Suprapubic skin (tissue), 4 donors: ENCODE measurements around the gene FUT7. TPM values are rescaled to one million over a fixed set of nuclear protein-coding genes. Genes with fewer than 3 reads are reported as not detected.

Source experiments
- DNase-seq, 2 donors: peaks; one replicate each; pipeline ENCODE4 v3.0.0-alpha.2; 2019; ENCODE audit warnings: low spot score in 2 of 2
- H3K27ac ChIP-seq: fragments of 200-600 bp; sonication (generic); one replicate; pipeline ENCODE4 v1.5.1; 2019
- H3K27me3 ChIP-seq: fragments of 200-600 bp; sonication (generic); one replicate; pipeline ENCODE4 v1.5.1; 2019
- H3K36me3 ChIP-seq: fragments of 200-600 bp; sonication (generic); one replicate; pipeline ENCODE4 v1.5.1; 2019
- H3K4me1 ChIP-seq: fragments of 200-600 bp; sonication (generic); one replicate; pipeline ENCODE4 v1.5.1; 2019
- H3K4me3 ChIP-seq: fragments of 200-600 bp; sonication (generic); one replicate; pipeline ENCODE4 v1.5.1; 2019; ENCODE audit warnings: mild to moderate bottlenecking
- H3K9me3 ChIP-seq: fragments of 200-600 bp; sonication (generic); one replicate; pipeline ENCODE4 v1.5.1; 2019
- EP300 ChIP-seq: sonication (generic); formaldehyde crosslinking; IDR thresholded peaks from one replicate; pipeline ENCODE4 v1.6.1; 2017; ENCODE audit warnings: antibody characterized with exemption
- POLR2A ChIP-seq, 2 donors: fragments of 450-650 bp; IDR thresholded peaks; one replicate each; pipeline ENCODE4 v1.6.1; 2017; ENCODE audit warnings: antibody characterized with exemption in 2 of 2, mild to moderate bottlenecking in 2 of 2, moderate library complexity in 2 of 2
- POLR2AphosphoS5 ChIP-seq, 3 donors: sonication (generic); formaldehyde crosslinking; IDR thresholded peaks; one replicate each; pipeline ENCODE4 v1.6.1; 2017; ENCODE audit warnings: antibody characterized with exemption in 3 of 3
- WGBS: methylation state at CpG from one replicate; pipeline ENCODE4 v1.1.5; 2018; 5-methylcytosine and 5-hydroxymethylcytosine counted together
- total RNA-seq, 4 donors: library from RNA; depleted of rRNA; stranded (reverse); fragments of >200 nt; gene quantifications; one replicate each; pipeline ENCODE4 v1.1.0, GENCODE V29; 2016
- TF ChIP-seq, protein P1 (sequence below), 2 donors: fragments of 200-600 bp in 1 of 2; fragments of 450-650 bp in 1 of 2; sonication (generic) in 1 of 2; IDR thresholded peaks; one replicate each; pipeline ENCODE4 v1.5.1; 2016 to 2019; ENCODE audit warnings: antibody characterized with exemption in 2 of 2, mild to moderate bottlenecking in 1 of 2, moderate library complexity in 1 of 2

The FUT7 gene
- total RNA-seq, 4 donors from 2014 or later = 0.72 TPM; not detected in 3

GRCh38 chr9:137019891-137020683 is 11.8 kb downstream of the FUT7 start:
- TF ChIP-seq, protein P1, sequence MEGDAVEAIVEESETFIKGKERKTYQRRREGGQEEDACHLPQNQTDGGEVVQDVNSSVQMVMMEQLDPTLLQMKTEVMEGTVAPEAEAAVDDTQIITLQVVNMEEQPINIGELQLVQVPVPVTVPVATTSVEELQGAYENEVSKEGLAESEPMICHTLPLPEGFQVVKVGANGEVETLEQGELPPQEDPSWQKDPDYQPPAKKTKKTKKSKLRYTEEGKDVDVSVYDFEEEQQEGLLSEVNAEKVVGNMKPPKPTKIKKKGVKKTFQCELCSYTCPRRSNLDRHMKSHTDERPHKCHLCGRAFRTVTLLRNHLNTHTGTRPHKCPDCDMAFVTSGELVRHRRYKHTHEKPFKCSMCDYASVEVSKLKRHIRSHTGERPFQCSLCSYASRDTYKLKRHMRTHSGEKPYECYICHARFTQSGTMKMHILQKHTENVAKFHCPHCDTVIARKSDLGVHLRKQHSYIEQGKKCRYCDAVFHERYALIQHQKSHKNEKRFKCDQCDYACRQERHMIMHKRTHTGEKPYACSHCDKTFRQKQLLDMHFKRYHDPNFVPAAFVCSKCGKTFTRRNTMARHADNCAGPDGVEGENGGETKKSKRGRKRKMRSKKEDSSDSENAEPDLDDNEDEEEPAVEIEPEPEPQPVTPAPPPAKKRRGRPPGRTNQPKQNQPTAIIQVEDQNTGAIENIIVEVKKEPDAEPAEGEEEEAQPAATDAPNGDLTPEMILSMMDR (IDR thresholded peaks at IDR 0.05) = no peak
- no peak for TF ChIP-seq POLR2AphosphoS5 (IDR thresholded peaks at IDR 0.05)
- TF ChIP-seq EP300 = no peak
- no peak for TF ChIP-seq POLR2A (IDR thresholded peaks at IDR 0.05)
- no peak for DNase-seq
- WGBS = 91% methylated on average over 12 of the region's 34 CpGs
- no peak overlapping the region for H3K4me3 ChIP-seq
- H3K4me1 ChIP-seq = no peaks in the 10 kb centered on the region
- H3K27me3 ChIP-seq = no peaks in the 10 kb centered on the region
- peaks cover 42% of the 10 kb centered on the region for H3K36me3 ChIP-seq
- no peaks in the 10 kb centered on the region for H3K9me3 ChIP-seq
- H3K27ac ChIP-seq = no peak overlapping the region

DNA sequence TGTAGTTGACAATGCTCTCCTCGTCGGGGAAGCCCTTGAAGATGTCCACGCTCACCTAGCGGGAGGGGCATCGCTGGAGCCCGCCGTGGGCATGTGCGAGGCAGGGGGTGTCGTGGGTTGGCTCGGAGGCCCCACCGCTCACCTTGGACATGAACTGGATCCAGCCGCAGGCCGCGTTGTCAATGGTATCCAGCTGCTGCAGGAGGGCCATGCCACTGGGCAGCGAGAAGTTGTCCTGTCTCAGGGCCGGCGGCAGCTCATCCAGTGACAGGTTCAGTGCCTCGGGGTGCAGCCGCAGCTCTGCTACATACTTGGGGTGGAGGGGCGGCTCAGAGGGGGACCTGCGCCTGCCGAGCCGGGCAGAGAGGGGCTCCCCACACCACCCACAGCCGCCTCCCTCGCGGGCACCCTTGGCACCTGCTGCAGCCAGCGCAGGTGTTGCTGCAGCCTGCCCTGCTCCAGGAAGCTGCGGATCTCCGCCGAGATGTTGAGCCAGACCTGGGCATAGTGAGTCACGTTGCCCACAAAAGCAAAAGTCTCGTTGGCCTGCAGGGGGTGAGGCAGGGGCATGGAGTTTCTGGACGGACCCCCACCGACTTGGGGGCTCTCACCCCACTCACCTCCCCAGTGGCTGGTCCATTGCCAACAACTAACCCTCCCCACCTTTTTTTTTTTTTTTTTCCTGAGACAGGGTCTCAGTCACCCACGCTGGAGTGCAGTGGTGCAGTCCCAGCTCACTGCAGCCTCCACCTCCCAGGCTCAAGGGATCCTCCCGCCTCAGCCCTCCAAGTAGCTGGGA is 12.9 kb downstream of the FUT7 start:
- H3K9me3 ChIP-seq = no peaks in the 10 kb centered on the region
- no peaks in the 10 kb centered on the region for H3K27me3 ChIP-seq
- WGBS = 77% methylated on average over 20 of the region's 36 CpGs
- TF ChIP-seq, protein P1 (IDR thresholded peaks at IDR 0.05) = no peak
- TF ChIP-seq EP300 = no peak
- TF ChIP-seq POLR2AphosphoS5 (IDR thresholded peaks at IDR 0.05) = no peak
- no peak for TF ChIP-seq POLR2A (IDR thresholded peaks at IDR 0.05)
- H3K4me1 ChIP-seq = no peaks in the 10 kb centered on the region
- peaks cover 50% of the 10 kb centered on the region for H3K36me3 ChIP-seq
- H3K27ac ChIP-seq = no peak overlapping the region
- DNase-seq = no peak
- H3K4me3 ChIP-seq = no peak overlapping the region

- H3K4me1 ChIP-seq = no peaks in the 10 kb centered on the region
- TF ChIP-seq POLR2AphosphoS5 (IDR thresholded peaks at IDR 0.05) = no peak
- TF ChIP-seq, protein P1 (IDR thresholded peaks at IDR 0.05) = no peak
- TF ChIP-seq POLR2A (IDR thresholded peaks at IDR 0.05) = no peak
- TF ChIP-seq EP300 = no peak
- no peak overlapping the region for H3K27ac ChIP-seq
- no peaks in the 10 kb centered on the region for H3K9me3 ChIP-seq
- peaks cover 55% of the 10 kb centered on the region for H3K36me3 ChIP-seq
- 98% methylated on average over 20 of the region's 45 CpGs for WGBS
- H3K27me3 ChIP-seq = no peaks in the 10 kb centered on the region
- DNase-seq = no peak
- no peak overlapping the region for H3K4me3 ChIP-seq
These were observed 13.9 kb downstream of the FUT7 start for GRCh38 chr9:137017791-137018497.

- WGBS = 100% methylated on average over 4 of the region's 28 CpGs
- no peaks in the 10 kb centered on the region for H3K9me3 ChIP-seq
- H3K4me3 ChIP-seq = no peak overlapping the region
- DNase-seq = no peak
- TF ChIP-seq EP300 (no peak), POLR2AphosphoS5 (IDR thresholded peaks at IDR 0.05) (no peak), POLR2A (IDR thresholded peaks at IDR 0.05) (no peak)
- TF ChIP-seq, protein P1 (IDR thresholded peaks at IDR 0.05) = no peak
- no peaks in the 10 kb centered on the region for H3K27me3 ChIP-seq
- no peak overlapping the region for H3K27ac ChIP-seq
- H3K4me1 ChIP-seq = no peaks in the 10 kb centered on the region
- H3K36me3 ChIP-seq = peaks cover 64% of the 10 kb centered on the region
These were observed 14.8 kb downstream of the FUT7 start for GRCh38 chr9:137017071-137017470.
